Endothelial cell of umbilical vein (primary cell): ENCODE data around the gene SAMD11.
"Not testable (repeated sequence)": the region's sequence is repeated elsewhere in the genome, so short reads cannot be mapped to it uniquely, and the experiment has no call there.

Source experiments
- CTCF ChIP-seq, 2 donors: IDR thresholded peaks; 1 replicate in 1 of 2; 2 replicates in 1 of 2; pipeline ENCODE4 v1.5.1; 2011; ENCODE audit warnings: low read length in 2 of 2, mild to moderate bottlenecking in 2 of 2, moderate library complexity in 2 of 2, control low read depth in 1 of 2, inconsistent platforms in 1 of 2, low read depth in 1 of 2; ENCODE audit not compliant: insufficient read depth in 1 of 2; ENCODE audit errors: extremely low read depth in 1 of 2
- EZH2 ChIP-seq: IDR thresholded peaks from 2 replicates; pipeline ENCODE4 v1.6.1; 2012; ENCODE audit warnings: borderline replicate concordance, low read depth, mild to moderate bottlenecking, moderate library complexity, low read length, inconsistent platforms; ENCODE audit not compliant: severe bottlenecking
- FOS ChIP-seq: IDR thresholded peaks from 2 replicates; pipeline ENCODE4 v1.6.1; 2011; ENCODE audit warnings: mild to moderate bottlenecking, low read length, moderate library complexity, borderline replicate concordance; ENCODE audit not compliant: insufficient read depth
- GATA2 ChIP-seq: IDR thresholded peaks from 2 replicates; pipeline ENCODE4 v1.7.0; 2011; ENCODE audit warnings: low read depth, mild to moderate bottlenecking, moderate library complexity, mixed read lengths, low read length; ENCODE audit not compliant: insufficient read length, insufficient read depth
- JUN ChIP-seq: IDR thresholded peaks from 2 replicates; pipeline ENCODE4 v1.6.1; 2011; ENCODE audit warnings: borderline replicate concordance, low read depth; ENCODE audit not compliant: insufficient read length, insufficient read depth
- MAX ChIP-seq: IDR thresholded peaks from 2 replicates; pipeline ENCODE4 v1.6.1; 2011; ENCODE audit not compliant: insufficient read depth, insufficient read length
- MYC ChIP-seq: IDR thresholded peaks from one replicate; pipeline ENCODE4 v1.6.1; 2011; ENCODE audit warnings: mild to moderate bottlenecking, low read depth, low read length
- POLR2A ChIP-seq: IDR thresholded peaks from 2 replicates; pipeline ENCODE4 v1.6.1; 2012; ENCODE audit warnings: low read depth, mild to moderate bottlenecking, control low read depth, low read length
- POLR2AphosphoS5 ChIP-seq: IDR thresholded peaks from 2 replicates; pipeline ENCODE4 v1.6.1; 2012; ENCODE audit warnings: low read depth, mild to moderate bottlenecking, control low read depth, low read length, moderate library complexity; ENCODE audit not compliant: insufficient read depth

- not testable (repeated sequence) for TF ChIP-seq EZH2; POLR2A; FOS; MYC; CTCF (IDR thresholded peaks at IDR 0.05; ENCODE audit: extremely low read depth in 1 of 2, insufficient read depth in 1 of 2, low read depth in 1 of 2, low read length in 2 of 2); POLR2AphosphoS5; MAX; JUN; GATA2
Measured at GRCh38 chr1:991275-991674, 67.6 kb downstream of the SAMD11 start.
